ENCODE results near the gene PGLYRP1.
A peak's percentile ranks its signal among the peaks of the same experiment; 100 is the strongest.

PGLYRP1 gene

GRCh38 chr19:46000491-46001246 is 22.2 kb downstream of the PGLYRP1 start:
- 19% methylated on average over 33 of the region's 34 CpGs for WGBS
- Histone ChIP-seq H2BK120ac (ENCODE audit: low read depth, low read length) (no peak overlapping the region), H2BK15ac (ENCODE audit: low read depth, poor library complexity, severe bottlenecking) (peak overlapping the region; percentile 49), H3K4me3 (ENCODE audit: insufficient read depth in 1 of 2, low read depth in 1 of 2, low read length in 2 of 2) (peak overlapping the region; percentile 40 to 41), H3K27me3 (ENCODE audit: control insufficient read depth in 1 of 2, insufficient read depth in 1 of 2, low read length in 2 of 2) (peaks cover 0 to 16% of the 10 kb centered on the region in 2 experiments), H3K9me3 (ENCODE audit: control insufficient read depth, low read length) (no peaks in the 10 kb centered on the region), H3K4ac (ENCODE audit: low read depth in 1 of 2, low read length in 2 of 2) (no peak overlapping the region), H3K23ac (ENCODE audit: low read length in 2 of 2) (no peak overlapping the region), H2BK12ac (ENCODE audit: low read length in 2 of 2) (no peak overlapping the region), H3K36me3 (ENCODE audit: control insufficient read depth in 1 of 2, insufficient read depth in 2 of 2, low read depth in 1 of 2, low read length in 2 of 2) (peaks cover 6 to 14% of the 10 kb centered on the region in 2 experiments), H3K14ac (ENCODE audit: low read length in 2 of 2) (no peak overlapping the region), H2AK5ac (ENCODE audit: low read length, severe bottlenecking) (no peak overlapping the region), H4K91ac (ENCODE audit: low read length) (peak overlapping the region; percentile 20), H3K18ac (ENCODE audit: low read depth in 1 of 2, low read length in 2 of 2) (peak overlapping the region in 1 of 2 experiments; percentile 25), H3K4me2 (ENCODE audit: low read length, poor library complexity, severe bottlenecking) (peak overlapping the region; percentile 53), H2AFZ (ENCODE audit: low read depth, low read length) (no peak overlapping the region), H3K79me1 (replicated peaks; ENCODE audit: low read length, poor library complexity, severe bottlenecking) (peaks cover 42% of the 10 kb centered on the region), H4K8ac (ENCODE audit: low read length) (peak overlapping the region; percentile 7), H3K27ac (ENCODE audit: low read length, poor library complexity, severe bottlenecking) (no peak overlapping the region), H3K9ac (ENCODE audit: low read length) (no peak overlapping the region), H2BK5ac (ENCODE audit: low read depth, low read length, poor library complexity, severe bottlenecking) (no peak overlapping the region), H3K4me1 (ENCODE audit: control insufficient read depth, insufficient read depth, low read depth, low read length) (peaks cover 16% of the 10 kb centered on the region)
- DNase-seq = no peak

DNA sequence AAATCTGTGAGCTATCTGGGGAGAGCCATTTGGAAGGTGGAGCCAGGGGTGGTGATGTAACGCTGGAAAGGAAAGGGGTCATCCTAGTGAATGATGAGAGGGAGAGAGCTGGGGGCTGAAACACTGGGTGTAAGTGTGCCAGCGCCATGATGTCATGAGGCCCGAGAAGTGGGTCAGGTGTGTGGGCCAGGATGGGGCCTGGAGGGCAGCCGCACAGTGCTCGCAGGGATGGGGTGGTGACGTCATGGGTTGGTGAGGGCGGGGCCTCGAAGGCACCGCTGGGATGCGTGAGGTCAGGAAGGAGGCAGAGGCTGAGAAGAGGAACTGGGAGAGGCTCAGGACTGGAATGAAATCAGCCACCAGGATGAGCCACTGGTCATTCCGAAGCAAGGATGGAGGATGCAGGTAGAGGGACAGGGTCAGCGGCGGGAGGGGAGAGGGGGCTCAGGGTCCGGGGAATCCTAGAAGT is 23.2 kb downstream of the PGLYRP1 start:
- Histone ChIP-seq H3K4me2 (ENCODE audit: low read length, poor library complexity, severe bottlenecking) (no peak overlapping the region), H2BK120ac (ENCODE audit: low read depth, low read length) (no peak overlapping the region), H3K36me3 (ENCODE audit: control insufficient read depth in 1 of 2, insufficient read depth in 2 of 2, low read depth in 1 of 2, low read length in 2 of 2) (peaks cover 6 to 14% of the 10 kb centered on the region in 2 experiments), H3K27me3 (ENCODE audit: control insufficient read depth in 1 of 2, insufficient read depth in 1 of 2, low read length in 2 of 2) (peaks cover 0 to 16% of the 10 kb centered on the region in 2 experiments), H3K9me3 (ENCODE audit: control insufficient read depth, low read length) (no peaks in the 10 kb centered on the region), H2AK5ac (ENCODE audit: low read length, severe bottlenecking) (no peak overlapping the region), H3K9ac (ENCODE audit: low read length) (no peak overlapping the region), H4K8ac (ENCODE audit: low read length) (peak overlapping the region; percentile 46), H3K18ac (ENCODE audit: low read depth in 1 of 2, low read length in 2 of 2) (no peak overlapping the region), H2AFZ (ENCODE audit: low read depth, low read length) (no peak overlapping the region), H2BK15ac (ENCODE audit: low read depth, poor library complexity, severe bottlenecking) (no peak overlapping the region), H3K4ac (ENCODE audit: low read depth in 1 of 2, low read length in 2 of 2) (no peak overlapping the region), H2BK12ac (ENCODE audit: low read length in 2 of 2) (peak overlapping the region in 1 of 2 experiments; percentile 73), H3K14ac (ENCODE audit: low read length in 2 of 2) (no peak overlapping the region), H3K27ac (ENCODE audit: low read length, poor library complexity, severe bottlenecking) (no peak overlapping the region), H4K91ac (ENCODE audit: low read length) (no peak overlapping the region), H3K4me1 (ENCODE audit: control insufficient read depth, insufficient read depth, low read depth, low read length) (peaks cover 16% of the 10 kb centered on the region), H3K79me1 (replicated peaks; ENCODE audit: low read length, poor library complexity, severe bottlenecking) (peaks cover 44% of the 10 kb centered on the region), H3K23ac (ENCODE audit: low read length in 2 of 2) (no peak overlapping the region), H3K4me3 (ENCODE audit: insufficient read depth in 1 of 2, low read depth in 1 of 2, low read length in 2 of 2) (peak overlapping the region in 1 of 2 experiments; percentile 40), H2BK5ac (ENCODE audit: low read depth, low read length, poor library complexity, severe bottlenecking) (no peak overlapping the region)
- peak; percentile 42 for DNase-seq
- WGBS = 14% methylated on average over 14 of the region's 14 CpGs

GRCh38 chr19:45998834-45999233 is 24.0 kb downstream of the PGLYRP1 start:
- H3K9me3 ChIP-seq (ENCODE audit: control insufficient read depth, low read length) = no peaks in the 10 kb centered on the region
- H2AK5ac ChIP-seq (ENCODE audit: low read length, severe bottlenecking) = no peak overlapping the region
- no peak overlapping the region for H2BK12ac ChIP-seq (ENCODE audit: low read length in 2 of 2)
- no peak overlapping the region for H3K9ac ChIP-seq (ENCODE audit: low read length)
- H2AFZ ChIP-seq (ENCODE audit: low read depth, low read length) = no peak overlapping the region
- H2BK15ac ChIP-seq (ENCODE audit: low read depth, poor library complexity, severe bottlenecking) = no peak overlapping the region
- H3K36me3 ChIP-seq (ENCODE audit: control insufficient read depth in 1 of 2, insufficient read depth in 2 of 2, low read depth in 1 of 2, low read length in 2 of 2) = peaks cover 6 to 10% of the 10 kb centered on the region in 2 experiments
- H3K4me2 ChIP-seq (ENCODE audit: low read length, poor library complexity, severe bottlenecking) = no peak overlapping the region
- no peak overlapping the region for H3K23ac ChIP-seq (ENCODE audit: low read length in 2 of 2)
- no peak overlapping the region for H4K8ac ChIP-seq (ENCODE audit: low read length)
- H3K4me1 ChIP-seq (ENCODE audit: control insufficient read depth, insufficient read depth, low read depth, low read length) = peaks cover 16% of the 10 kb centered on the region
- H3K79me1 ChIP-seq (replicated peaks; ENCODE audit: low read length, poor library complexity, severe bottlenecking) = peaks cover 44% of the 10 kb centered on the region
- DNase-seq = no peak
- no peak overlapping the region for H4K91ac ChIP-seq (ENCODE audit: low read length)
- no peak overlapping the region for H3K4me3 ChIP-seq (ENCODE audit: insufficient read depth in 1 of 2, low read depth in 1 of 2, low read length in 2 of 2)
- no peak overlapping the region for H3K14ac ChIP-seq (ENCODE audit: low read length in 2 of 2)
- 94% methylated on average over 4 of the region's 4 CpGs for WGBS
- no peak overlapping the region for H2BK5ac ChIP-seq (ENCODE audit: low read depth, low read length, poor library complexity, severe bottlenecking)
- H3K27ac ChIP-seq (ENCODE audit: low read length, poor library complexity, severe bottlenecking) = no peak overlapping the region
- H3K18ac ChIP-seq (ENCODE audit: low read depth in 1 of 2, low read length in 2 of 2) = no peak overlapping the region
- peaks cover 0 to 16% of the 10 kb centered on the region in 2 experiments for H3K27me3 ChIP-seq (ENCODE audit: control insufficient read depth in 1 of 2, insufficient read depth in 1 of 2, low read length in 2 of 2)
- no peak overlapping the region for H3K4ac ChIP-seq (ENCODE audit: low read depth in 1 of 2, low read length in 2 of 2)
- H2BK120ac ChIP-seq (ENCODE audit: low read depth, low read length) = no peak overlapping the region

DNA sequence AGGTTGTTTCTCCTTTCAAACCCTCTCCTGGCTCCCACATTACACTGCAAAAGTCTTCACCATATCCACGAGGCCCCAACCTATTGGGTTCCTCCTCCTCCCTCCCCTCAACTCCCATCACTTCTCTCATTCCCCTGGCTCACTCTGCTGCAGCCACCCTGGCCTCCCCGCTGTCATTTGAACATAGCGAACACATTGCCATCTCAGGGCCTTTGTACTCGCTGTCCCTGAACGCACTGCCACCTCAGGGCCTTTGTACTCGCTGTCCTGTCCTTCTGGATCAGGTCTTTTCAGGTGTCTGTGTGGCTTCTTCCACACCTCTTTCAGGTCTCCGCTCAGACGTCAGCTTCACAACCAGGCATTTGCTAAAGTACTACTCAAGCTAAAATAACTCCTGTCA is 25.9 kb downstream of the PGLYRP1 start:
- H4K91ac ChIP-seq (ENCODE audit: low read length) = no peak overlapping the region
- no peak overlapping the region for H2AK5ac ChIP-seq (ENCODE audit: low read length, severe bottlenecking)
- no peak overlapping the region for H4K8ac ChIP-seq (ENCODE audit: low read length)
- peaks cover 0 to 16% of the 10 kb centered on the region in 2 experiments for H3K27me3 ChIP-seq (ENCODE audit: control insufficient read depth in 1 of 2, insufficient read depth in 1 of 2, low read length in 2 of 2)
- no peak overlapping the region for H2BK120ac ChIP-seq (ENCODE audit: low read depth, low read length)
- H2AFZ ChIP-seq (ENCODE audit: low read depth, low read length) = no peak overlapping the region
- H2BK5ac ChIP-seq (ENCODE audit: low read depth, low read length, poor library complexity, severe bottlenecking) = no peak overlapping the region
- no peak overlapping the region for H2BK12ac ChIP-seq (ENCODE audit: low read length in 2 of 2)
- no peak overlapping the region for H3K23ac ChIP-seq (ENCODE audit: low read length in 2 of 2)
- H3K79me1 ChIP-seq (replicated peaks; ENCODE audit: low read length, poor library complexity, severe bottlenecking) = peaks cover 43% of the 10 kb centered on the region
- H3K4ac ChIP-seq (ENCODE audit: low read depth in 1 of 2, low read length in 2 of 2) = no peak overlapping the region
- H3K14ac ChIP-seq (ENCODE audit: low read length in 2 of 2) = no peak overlapping the region
- no peak overlapping the region for H3K4me3 ChIP-seq (ENCODE audit: insufficient read depth in 1 of 2, low read depth in 1 of 2, low read length in 2 of 2)
- no peak overlapping the region for H3K27ac ChIP-seq (ENCODE audit: low read length, poor library complexity, severe bottlenecking)
- peaks cover 0 to 10% of the 10 kb centered on the region in 2 experiments for H3K36me3 ChIP-seq (ENCODE audit: control insufficient read depth in 1 of 2, insufficient read depth in 2 of 2, low read depth in 1 of 2, low read length in 2 of 2)
- H3K18ac ChIP-seq (ENCODE audit: low read depth in 1 of 2, low read length in 2 of 2) = no peak overlapping the region
- peaks cover 16% of the 10 kb centered on the region for H3K4me1 ChIP-seq (ENCODE audit: control insufficient read depth, insufficient read depth, low read depth, low read length)
- no peak overlapping the region for H2BK15ac ChIP-seq (ENCODE audit: low read depth, poor library complexity, severe bottlenecking)
- no peaks in the 10 kb centered on the region for H3K9me3 ChIP-seq (ENCODE audit: control insufficient read depth, low read length)
- no peak overlapping the region for H3K9ac ChIP-seq (ENCODE audit: low read length)
- no peak overlapping the region for H3K4me2 ChIP-seq (ENCODE audit: low read length, poor library complexity, severe bottlenecking)
- 85% methylated on average over 8 of the region's 8 CpGs for WGBS
- DNase-seq = no peak
